ENCODE measurements around the gene SNAP47. TPM values are rescaled to one million over a fixed set of nuclear protein-coding genes. Genes with fewer than 3 reads are reported as not detected.

The SNAP47 gene
- total RNA-seq, 2 experiments from 2014 or later, result 25.3 to 25.5 TPM

DNA sequence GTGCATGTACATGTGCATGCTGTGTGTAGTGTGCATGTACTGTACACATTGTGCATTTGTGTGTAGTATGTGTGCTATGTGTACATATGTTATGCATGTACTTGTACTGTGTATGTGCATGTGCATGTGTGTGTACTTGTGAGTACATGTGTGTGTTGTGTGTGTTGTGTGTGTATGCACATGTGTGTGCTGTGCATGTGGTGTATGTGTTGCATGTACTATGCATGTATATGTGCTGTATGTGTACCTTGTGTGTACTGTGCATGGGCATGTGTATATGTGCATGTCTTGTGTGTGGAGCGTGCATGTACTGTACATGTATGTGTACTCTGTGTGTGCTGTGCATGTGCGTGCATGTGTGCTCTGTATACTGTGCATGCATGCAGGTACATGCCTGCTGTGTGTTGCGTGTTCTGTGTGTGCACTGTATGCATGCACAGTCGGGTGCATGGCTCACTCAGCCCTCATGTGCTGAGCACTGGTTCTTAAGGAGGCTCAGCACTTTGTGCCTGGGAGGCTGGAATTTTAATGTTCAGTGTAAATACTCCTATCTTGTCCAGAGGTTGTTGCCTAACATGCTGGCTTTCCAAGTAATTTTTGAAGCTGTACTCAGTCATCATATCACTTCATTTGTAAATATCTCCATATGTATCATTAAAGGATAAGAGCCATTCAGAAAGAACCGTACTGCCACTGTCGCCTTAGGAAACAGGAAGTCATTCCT, 32.3 kb downstream of the SNAP47 start:
- H3K4me3 Mint-ChIP-seq, result no peak overlapping the region
- ATAC-seq, result no peak
- TF ChIP-seq, protein P1, sequence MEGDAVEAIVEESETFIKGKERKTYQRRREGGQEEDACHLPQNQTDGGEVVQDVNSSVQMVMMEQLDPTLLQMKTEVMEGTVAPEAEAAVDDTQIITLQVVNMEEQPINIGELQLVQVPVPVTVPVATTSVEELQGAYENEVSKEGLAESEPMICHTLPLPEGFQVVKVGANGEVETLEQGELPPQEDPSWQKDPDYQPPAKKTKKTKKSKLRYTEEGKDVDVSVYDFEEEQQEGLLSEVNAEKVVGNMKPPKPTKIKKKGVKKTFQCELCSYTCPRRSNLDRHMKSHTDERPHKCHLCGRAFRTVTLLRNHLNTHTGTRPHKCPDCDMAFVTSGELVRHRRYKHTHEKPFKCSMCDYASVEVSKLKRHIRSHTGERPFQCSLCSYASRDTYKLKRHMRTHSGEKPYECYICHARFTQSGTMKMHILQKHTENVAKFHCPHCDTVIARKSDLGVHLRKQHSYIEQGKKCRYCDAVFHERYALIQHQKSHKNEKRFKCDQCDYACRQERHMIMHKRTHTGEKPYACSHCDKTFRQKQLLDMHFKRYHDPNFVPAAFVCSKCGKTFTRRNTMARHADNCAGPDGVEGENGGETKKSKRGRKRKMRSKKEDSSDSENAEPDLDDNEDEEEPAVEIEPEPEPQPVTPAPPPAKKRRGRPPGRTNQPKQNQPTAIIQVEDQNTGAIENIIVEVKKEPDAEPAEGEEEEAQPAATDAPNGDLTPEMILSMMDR (IDR thresholded peaks at IDR 0.05), result no peak
- no peak for DNase-seq
- no peaks in the 10 kb centered on the region for H3K9me3 Mint-ChIP-seq
- POLR2A ChIA-PET, result no interaction called here
- H3K36me3 Mint-ChIP-seq (ENCODE audit: low read depth), result peaks cover 21% of the 10 kb centered on the region
- H3K27ac Mint-ChIP-seq, result no peak overlapping the region
- intact Hi-C loops (cut with micrococcal nuclease), result loop anchor here (10.0 kb wide), 1 partner anchor 177 kb away; the partner anchor contains the start of gene WNT9A
- CTCF ChIA-PET, result no interaction called here
- H3K27me3 Mint-ChIP-seq, result no peaks in the 10 kb centered on the region
- peaks cover 59% of the 10 kb centered on the region for H3K4me1 Mint-ChIP-seq (ENCODE audit: low read depth)

DNA sequence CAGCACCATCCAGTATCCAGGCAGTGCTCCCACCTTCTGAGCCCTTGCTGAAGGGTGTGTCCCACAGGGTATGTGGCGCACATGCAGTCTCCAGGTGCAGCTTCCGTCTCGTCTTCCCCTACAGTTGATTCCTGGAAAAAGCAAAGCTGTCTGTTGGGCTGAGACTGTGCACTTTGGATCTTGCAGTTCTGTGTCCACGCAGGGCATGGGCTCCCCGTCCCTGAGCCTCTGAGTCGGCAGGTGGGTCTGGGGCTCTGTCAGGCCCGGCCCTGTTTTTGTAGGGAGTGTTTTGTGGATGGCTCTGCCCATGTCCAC, 32.8 kb downstream of the SNAP47 start:
- H3K27ac Mint-ChIP-seq, result no peak overlapping the region
- TF ChIP-seq, protein P1 (IDR thresholded peaks at IDR 0.05), result no peak
- ATAC-seq (no peak), DNase-seq (no peak)
- H3K4me3 Mint-ChIP-seq, result no peak overlapping the region
- H3K36me3 Mint-ChIP-seq (ENCODE audit: low read depth), result peaks cover 21% of the 10 kb centered on the region
- no peaks in the 10 kb centered on the region for H3K27me3 Mint-ChIP-seq
- H3K4me1 Mint-ChIP-seq (ENCODE audit: low read depth), result peaks cover 58% of the 10 kb centered on the region
- ChIA-PET POLR2A (no interaction called here), CTCF (no interaction called here)
- intact Hi-C loops (cut with micrococcal nuclease), result loop anchor here (10.0 kb wide), 1 partner anchor 177 kb away; the partner anchor contains the start of gene WNT9A
- no peaks in the 10 kb centered on the region for H3K9me3 Mint-ChIP-seq

DNA sequence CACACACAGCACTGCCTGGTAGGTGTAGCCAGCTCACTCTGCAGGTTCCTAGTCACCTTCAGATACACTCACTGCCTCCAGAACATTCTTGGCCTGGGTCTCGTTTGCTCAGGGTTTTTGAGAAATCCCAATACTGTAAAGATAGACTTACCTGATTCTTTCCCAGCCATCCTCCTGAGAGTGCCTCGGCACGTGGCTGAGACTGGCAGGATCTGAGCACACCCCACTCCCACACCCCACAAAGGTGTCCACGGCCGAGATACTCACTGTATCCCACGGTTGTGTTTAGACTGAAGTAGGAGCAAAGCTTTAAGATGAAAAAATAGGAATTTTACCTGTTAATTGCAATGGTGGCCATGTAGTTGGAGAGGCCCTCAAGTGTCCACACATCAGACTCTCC, 33.4 kb downstream of the SNAP47 start:
- Mint-ChIP-seq H3K4me3 (no peak overlapping the region), H3K36me3 (ENCODE audit: low read depth) (peaks cover 20% of the 10 kb centered on the region), H3K27ac (no peak overlapping the region), H3K4me1 (ENCODE audit: low read depth) (peaks cover 58% of the 10 kb centered on the region), H3K27me3 (no peaks in the 10 kb centered on the region), H3K9me3 (no peaks in the 10 kb centered on the region)
- ATAC-seq, result no peak
- CTCF ChIA-PET, result no interaction called here
- TF ChIP-seq, protein P1 (IDR thresholded peaks at IDR 0.05), result no peak
- POLR2A ChIA-PET, result interaction anchor here (0.6 kb wide), 1 partner anchor 335 kb away, joined by 3 read pairs; the partner anchor contains the start of gene C1orf35
- no peak for DNase-seq
- intact Hi-C loops (cut with micrococcal nuclease), result loop anchor here (10.0 kb wide), 1 partner anchor 176 kb away; the partner anchor contains the start of gene WNT9A

DNA sequence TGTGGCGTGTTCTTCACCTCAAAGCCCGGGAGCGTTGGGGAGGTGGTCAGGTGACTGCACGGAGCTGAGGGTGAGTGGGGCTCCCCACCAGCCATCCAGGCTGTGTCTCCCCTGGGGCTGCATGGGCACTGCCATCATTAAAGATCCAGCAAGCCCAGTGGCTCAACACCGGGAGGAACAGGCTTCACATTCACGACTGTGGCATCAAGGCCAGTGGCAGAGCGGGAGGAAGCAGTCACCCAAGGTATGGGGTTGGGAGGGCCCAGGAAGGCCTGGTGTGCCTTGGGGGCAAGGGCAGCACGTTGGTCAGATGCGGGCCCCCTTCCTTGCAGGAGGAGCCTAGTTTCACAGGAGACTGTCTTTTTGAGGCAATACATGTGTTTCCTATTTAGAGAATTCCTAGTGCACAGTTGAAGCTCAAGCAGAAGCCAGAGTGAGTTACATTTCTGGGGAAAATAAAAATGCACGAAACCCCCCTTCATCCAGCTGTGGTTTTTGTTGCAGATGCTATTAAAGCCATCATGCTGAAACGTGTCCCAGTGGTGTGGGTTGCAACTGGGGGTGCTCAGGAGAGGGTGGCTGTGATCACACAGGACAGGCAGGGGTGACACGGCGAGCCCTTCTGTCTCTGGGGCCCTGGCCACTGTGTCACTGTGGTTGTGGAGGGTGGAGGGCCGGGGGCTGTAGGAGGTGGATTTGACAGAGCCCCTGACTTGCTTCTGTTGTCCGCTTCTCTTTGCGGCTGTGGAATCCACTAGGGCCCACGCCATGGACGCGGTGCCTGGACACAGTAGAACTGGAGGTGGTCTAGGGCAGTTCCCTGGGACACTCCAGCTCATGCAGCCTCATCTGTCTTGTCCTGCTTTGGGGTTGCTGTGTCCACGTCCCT, 34.1 kb downstream of the SNAP47 start:
- intact Hi-C loops (cut with micrococcal nuclease), result loop anchor here (10.0 kb wide), 1 partner anchor 176 kb away; the partner anchor contains the start of gene WNT9A
- POLR2A ChIA-PET, result interaction anchor here (0.6 kb wide), 1 partner anchor 334 kb away, joined by 3 read pairs; the partner anchor contains the start of gene C1orf35

More for the DNA sequence above, 34.1 kb downstream of the SNAP47 start:
- Mint-ChIP-seq H3K27me3 (no peaks in the 10 kb centered on the region), H3K36me3 (ENCODE audit: low read depth) (peaks cover 16% of the 10 kb centered on the region), H3K9me3 (no peaks in the 10 kb centered on the region), H3K4me3 (no peak overlapping the region), H3K27ac (no peak overlapping the region), H3K4me1 (ENCODE audit: low read depth) (peaks cover 58% of the 10 kb centered on the region)
- DNase-seq, result no peak
- CTCF ChIA-PET, result no interaction called here
- no peak for ATAC-seq
- TF ChIP-seq, protein P1 (IDR thresholded peaks at IDR 0.05), result no peak

All from activated CD8-positive, alpha-beta T cell treated with anti-CD3 and anti-CD28 coated beads for 36 hours (primary cell).